SK-N-SH treated with all-trans-retinoic acid at 6 μM for 48 hours (cell line): ENCODE results near the gene CYFIP1.

Experiments
- CSRNP3 ChIP-seq: fragments of 250-450 bp; sonication (Bioruptor Pico); IDR thresholded peaks from 2 replicates; pipeline ENCODE4 v1.5.1; 2021; ENCODE audit warnings: mild to moderate bottlenecking, moderate library complexity
- PPARA ChIP-seq: fragments of 250-450 bp; sonication (Bioruptor Pico); IDR thresholded peaks from 2 replicates; pipeline ENCODE4 v1.5.0; 2020; ENCODE audit warnings: mild to moderate bottlenecking, borderline replicate concordance
- ZNF8 ChIP-seq: fragments of 450-650 bp; formaldehyde crosslinking; IDR thresholded peaks from 2 replicates; pipeline ENCODE4 v1.5.0; 2020; ENCODE audit warnings: mild to moderate bottlenecking, moderate library complexity

GRCh38 chr15:22902981-22903380 is 77.2 kb downstream of the CYFIP1 start:
- TF ChIP-seq CSRNP3: no peak
- no peak for TF ChIP-seq PPARA (CRISPR knock-in tag)
- no peak for TF ChIP-seq ZNF8 (CRISPR knock-in tag)
